GM04504 (cell line): ENCODE data around the gene PI4K2B.
"Not testable (repeated sequence)": the region's sequence is repeated elsewhere in the genome, so short reads cannot be mapped to it uniquely, and the experiment has no call there.

Experiments
- DNase-seq: peaks from one replicate; pipeline ENCODE4 v3.0.0-alpha.2; 2012; ENCODE audit warnings: low read depth

Gene PI4K2B

DNA sequence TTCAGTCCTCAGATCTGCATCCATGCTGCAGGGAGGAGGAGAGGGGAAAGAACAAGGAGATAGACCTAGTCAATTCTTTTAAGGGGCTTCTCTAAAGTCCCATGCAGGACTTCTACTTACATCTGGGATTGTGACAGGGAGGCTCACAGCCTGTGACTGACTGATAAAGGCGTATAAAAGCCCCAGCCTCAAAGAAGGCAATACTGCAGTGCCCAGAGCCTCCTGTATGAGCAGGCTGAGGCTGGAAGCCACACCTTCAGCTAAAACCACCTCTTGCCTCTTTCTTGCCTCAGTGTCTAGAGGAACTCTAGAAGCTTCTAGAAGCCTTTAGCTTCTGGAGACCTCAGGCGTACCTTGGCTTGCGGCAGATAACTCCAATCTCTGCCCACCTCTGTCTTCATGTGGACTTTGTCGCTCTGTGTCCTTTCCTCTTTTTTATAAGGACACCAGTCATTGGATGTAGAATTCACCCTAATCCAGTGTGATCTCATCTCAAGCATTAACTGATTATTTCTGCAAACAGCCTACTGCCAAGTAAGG lies 72.8 kb downstream of the PI4K2B start:
- no peak for DNase-seq

DNA sequence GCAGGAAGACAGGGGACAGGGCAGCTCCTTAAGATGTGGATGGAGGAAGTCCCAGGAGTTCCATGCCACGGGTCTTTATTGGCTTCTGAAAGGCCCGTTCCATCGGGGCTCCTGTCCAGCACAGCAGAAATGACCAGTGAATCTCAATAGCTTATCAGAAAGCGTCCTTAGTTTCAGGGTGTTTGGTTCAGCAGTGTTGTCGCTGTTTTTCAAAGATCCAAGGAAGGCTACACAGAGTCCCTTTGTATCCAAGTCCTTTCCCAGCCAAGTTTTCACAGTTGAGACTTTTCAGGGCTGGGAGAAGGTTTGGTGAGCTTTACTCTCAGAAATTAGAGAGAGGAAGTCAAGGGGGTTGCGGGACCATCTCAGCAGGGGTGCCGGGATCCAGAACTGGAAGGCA lies 73.8 kb downstream of the PI4K2B start:
- DNase-seq = no peak

DNA sequence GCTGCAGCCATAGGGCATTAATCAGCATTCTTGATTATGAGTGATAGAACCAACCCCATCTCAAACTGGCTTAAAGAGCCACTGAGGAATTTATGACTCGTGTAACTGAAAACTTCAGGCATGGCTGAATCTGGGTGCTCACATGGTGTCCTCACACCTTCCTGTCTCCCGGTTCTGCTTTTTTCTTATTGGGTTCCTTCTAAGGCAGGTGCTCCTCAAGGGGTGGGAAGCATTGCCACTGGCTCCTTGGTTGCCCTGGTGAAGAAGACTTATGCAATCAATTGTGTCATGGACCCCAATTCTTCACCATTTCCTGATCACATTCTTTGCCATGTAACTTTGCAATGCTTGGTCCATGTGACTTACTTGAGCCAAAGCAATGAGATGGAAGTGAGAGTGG lies 74.5 kb downstream of the PI4K2B start:
- DNase-seq = no peak

DNA sequence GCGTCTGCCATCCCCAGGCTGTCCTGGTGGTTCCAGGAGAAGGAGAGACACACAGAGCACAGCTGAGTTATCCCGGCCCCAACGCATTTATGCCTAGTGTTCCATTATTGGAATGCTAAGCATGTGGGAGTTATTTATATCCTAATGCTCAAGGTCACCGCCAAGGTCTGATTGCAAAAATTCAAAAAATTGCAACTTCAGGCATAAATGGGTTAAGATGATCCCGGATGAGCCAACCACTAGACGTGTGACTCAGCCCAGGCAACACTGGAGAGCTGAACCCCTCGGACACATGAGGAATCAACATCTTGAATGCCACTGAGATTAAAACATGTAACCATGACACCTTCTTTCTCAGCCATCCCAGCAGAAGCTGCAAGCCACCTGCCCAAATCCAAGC lies 74.9 kb downstream of the PI4K2B start:
- peak; percentile 16 for DNase-seq

DNA sequence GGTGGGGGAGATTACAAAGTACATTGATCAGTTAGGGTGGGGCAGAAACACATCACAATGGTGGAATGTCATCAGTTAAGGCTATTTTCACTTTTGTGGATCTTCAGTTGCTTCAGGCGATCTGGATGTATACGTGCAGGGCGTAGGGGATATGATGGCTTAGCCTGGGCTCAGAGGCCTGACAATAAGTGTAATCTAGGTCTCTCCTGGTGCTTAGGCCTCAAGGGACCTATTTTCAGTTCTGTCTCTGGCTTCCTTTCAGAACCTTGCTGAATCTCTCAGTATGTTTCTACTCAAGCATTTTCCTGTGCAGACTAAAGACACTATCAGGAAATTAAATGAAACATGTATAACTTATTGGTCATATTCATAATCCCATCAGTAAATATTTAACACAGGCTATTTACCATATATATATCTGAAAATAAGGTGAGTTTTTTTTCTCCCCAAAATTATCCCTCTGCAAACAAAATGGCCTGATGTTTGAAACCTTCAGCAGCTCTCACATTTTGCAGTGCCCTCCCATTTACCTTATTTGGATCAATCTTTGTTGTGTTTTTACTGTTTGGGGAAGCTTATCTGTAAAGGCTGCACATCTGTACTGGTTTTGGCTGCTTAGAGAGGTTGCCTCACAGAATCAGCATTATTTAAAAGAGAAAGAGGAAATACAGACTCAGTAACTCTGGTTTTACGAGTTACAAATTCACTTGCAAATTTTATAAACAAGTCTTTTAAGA lies 76.4 kb downstream of the PI4K2B start:
- DNase-seq = no peak

DNA sequence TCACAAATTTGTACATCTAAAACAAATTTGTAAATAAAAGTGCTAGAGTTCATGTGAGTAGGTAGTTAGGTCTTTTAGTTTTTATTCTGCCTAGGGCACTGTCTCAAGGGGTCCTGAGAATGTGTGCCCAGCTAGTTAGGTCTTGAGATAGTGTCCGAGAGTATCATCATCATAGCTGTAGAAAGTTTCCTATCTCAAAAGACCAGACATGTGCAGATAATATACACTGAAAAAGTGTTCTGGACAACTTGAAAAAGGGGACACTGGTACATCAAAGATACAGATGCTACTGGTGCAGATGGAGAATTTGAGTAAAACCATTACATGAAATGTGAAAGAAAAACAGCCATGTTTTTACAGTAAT lies 77.0 kb downstream of the PI4K2B start:
- DNase-seq = no peak

GRCh38 chr4:25312496-25313200 lies 78.8 kb downstream of the PI4K2B start, which contains the start of gene ZCCHC4:
Gene ZCCHC4 (plus strand): TSS chr4:25312774. CDS start chr4:25312810, 36 bp downstream.
- DNase-seq = peak; percentile 78

DNA sequence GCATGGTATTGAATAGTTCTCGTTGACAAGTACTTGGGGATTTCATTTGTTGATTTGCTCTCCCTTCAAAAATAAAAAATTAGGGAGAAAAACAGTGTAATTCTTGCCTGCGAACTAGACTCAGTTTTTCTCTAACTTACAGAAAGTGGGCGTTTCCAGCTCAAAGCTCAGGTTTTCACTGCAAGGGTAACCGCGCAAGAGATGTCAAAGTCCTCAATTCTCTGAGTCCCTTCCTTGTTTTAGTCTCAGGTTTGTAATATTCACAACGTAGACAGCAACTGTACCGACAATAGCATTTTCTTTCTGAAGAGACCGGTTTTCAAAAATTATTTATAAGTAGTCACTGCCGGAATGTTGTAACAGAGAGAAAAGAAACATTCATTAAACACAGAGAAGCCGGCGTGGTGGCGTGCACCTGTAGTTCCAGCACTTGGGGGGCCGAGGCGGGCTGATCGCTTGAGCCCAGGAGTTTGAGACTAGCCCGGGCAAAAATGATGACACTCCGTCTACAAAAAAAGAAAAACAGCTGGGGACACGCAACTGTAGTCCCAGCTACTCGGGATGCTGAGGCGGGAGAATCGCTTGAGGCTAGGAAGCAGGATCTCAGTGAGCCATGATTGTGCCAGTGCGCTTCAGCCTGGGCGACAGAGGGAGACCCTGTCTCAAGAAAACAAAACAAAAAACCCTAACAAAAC lies 79.5 kb downstream of the PI4K2B start:
- no peak for DNase-seq

GRCh38 chr4:25320336-25320735 lies 86.5 kb downstream of the PI4K2B start:
- peak; percentile 14 for DNase-seq

GRCh38 chr4:25320773-25321172 lies 86.9 kb downstream of the PI4K2B start:
- DNase-seq = peak; percentile 46

- no peak for DNase-seq
Measured at GRCh38 chr4:25321703-25322102, 87.9 kb downstream of the PI4K2B start.

GRCh38 chr4:25328463-25328862 lies 94.6 kb downstream of the PI4K2B start:
- not testable (repeated sequence) for DNase-seq
